Uterus (tissue), 4 donors: ENCODE measurements around the gene PDE4D. TPM values are rescaled to one million over a fixed set of nuclear protein-coding genes. Genes with fewer than 3 reads are reported as not detected.
"Not testable (repeated sequence)": the region's sequence is repeated elsewhere in the genome, so short reads cannot be mapped to it uniquely, and the experiment has no call there.

Experiments used
- DNase-seq, 2 donors: peaks; one replicate each; pipeline ENCODE4 v3.0.0-alpha.2; 2019 to 2020
- H3K27ac ChIP-seq, 2 donors: fragments of 200-600 bp; sonication (generic); 1 replicate in 1 of 2; 2 replicates in 1 of 2; pipeline ENCODE4 v1.5.1; 2016 to 2018
- H3K27me3 ChIP-seq, 2 donors: fragments of 200-600 bp; sonication (generic); one replicate each; pipeline ENCODE4 v1.5.1; 2018 to 2019; ENCODE audit warnings: control low read depth in 1 of 2
- H3K36me3 ChIP-seq, 2 donors: fragments of 200-600 bp; sonication (generic); one replicate each; pipeline ENCODE4 v1.5.1; 2019; ENCODE audit warnings: control low read depth in 1 of 2
- H3K4me1 ChIP-seq, 2 donors: fragments of 200-600 bp; sonication (generic); one replicate each; pipeline ENCODE4 v1.5.1; 2018 to 2019; ENCODE audit warnings: control low read depth in 1 of 2
- H3K4me3 ChIP-seq, 2 donors: fragments of 200-600 bp; sonication (generic); 1 replicate in 1 of 2; 2 replicates in 1 of 2; pipeline ENCODE4 v1.5.1; 2018 to 2019; ENCODE audit warnings: mild to moderate bottlenecking in 1 of 2
- H3K9me3 ChIP-seq, 2 donors: fragments of 200-600 bp; sonication (generic); one replicate each; pipeline ENCODE4 v1.5.1; 2019; ENCODE audit warnings: control low read depth in 1 of 2
- CTCF ChIP-seq, 4 experiments: fragments of 200-600 bp in 2 of 4; fragments of 450-650 bp in 2 of 4; sonication (generic) in 2 of 4; IDR thresholded peaks; one replicate each; pipeline ENCODE4 v1.5.1; 2016 to 2019; ENCODE audit warnings: antibody characterized with exemption in 4 of 4, mild to moderate bottlenecking in 2 of 4, moderate library complexity in 1 of 4
- POLR2A ChIP-seq, 2 donors: fragments of 450-650 bp; IDR thresholded peaks; one replicate each; pipeline ENCODE4 v1.6.1; 2016; ENCODE audit warnings: antibody characterized with exemption in 2 of 2, mild to moderate bottlenecking in 1 of 2, moderate library complexity in 1 of 2
- intact Hi-C: fragments of 100-400 bp; cut with DNase I; formaldehyde crosslinking; loops from one replicate; pipeline ENCODE4 v1.15.1; 2023; ENCODE audit warnings: low total_unique reads
- total RNA-seq, 4 donors: library from RNA; depleted of rRNA in 3 of 4; stranded (reverse); fragments of >200 nt in 3 of 4; gene quantifications; one replicate each; pipeline versions ENCODE4 v1.1.0 to v1.2.4, GENCODE V29; 2014 to 2023
- donor health status: DM: yes; HTN: yes; CAD: no.

The PDE4D gene
- total RNA-seq, 4 donors from 2014 or later = 27.1 to 77.0 (median 45.8) TPM

- intact Hi-C loops = no loop called here
- no peak overlapping the region for H3K27ac ChIP-seq
- no peaks in the 10 kb centered on the region for H3K4me1 ChIP-seq
- H3K36me3 ChIP-seq = no peaks in the 10 kb centered on the region
- TF ChIP-seq POLR2A (IDR thresholded peaks at IDR 0.05) (no peak), CTCF (IDR thresholded peaks at IDR 0.05) (no peak)
- no peaks in the 10 kb centered on the region for H3K27me3 ChIP-seq
- H3K4me3 ChIP-seq = no peak overlapping the region
- no peak for DNase-seq
- no peaks in the 10 kb centered on the region for H3K9me3 ChIP-seq
These were observed 892.4 kb downstream of the PDE4D start for GRCh38 chr5:59001154-59001553.

DNA sequence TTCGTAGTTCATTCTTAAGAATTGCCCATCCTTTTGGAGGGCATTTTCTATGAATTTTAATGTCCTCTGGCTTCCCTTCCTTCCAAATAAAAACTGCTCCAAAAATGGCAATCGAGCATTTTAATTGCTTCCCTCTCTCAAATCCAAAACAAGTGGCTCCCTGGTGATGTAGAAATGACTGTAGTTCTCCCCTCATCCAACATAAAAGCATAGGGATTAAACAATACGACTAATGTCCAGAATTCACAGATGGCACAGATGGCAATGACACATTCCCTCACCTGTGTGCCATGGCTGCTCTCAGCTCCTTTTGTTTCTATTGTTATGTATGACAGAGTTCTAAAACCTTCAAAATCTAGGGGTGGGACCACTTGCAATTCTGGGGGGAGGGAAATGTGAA lies 893.3 kb downstream of the PDE4D start:
- H3K9me3 ChIP-seq = no peaks in the 10 kb centered on the region
- TF ChIP-seq POLR2A (IDR thresholded peaks at IDR 0.05) = no peak
- no peak for TF ChIP-seq CTCF (IDR thresholded peaks at IDR 0.05)
- H3K36me3 ChIP-seq = no peaks in the 10 kb centered on the region
- no peak overlapping the region for H3K27ac ChIP-seq
- intact Hi-C loops = no loop called here
- H3K4me1 ChIP-seq = no peaks in the 10 kb centered on the region
- no peaks in the 10 kb centered on the region for H3K27me3 ChIP-seq
- no peak for DNase-seq
- H3K4me3 ChIP-seq = no peak overlapping the region

DNA sequence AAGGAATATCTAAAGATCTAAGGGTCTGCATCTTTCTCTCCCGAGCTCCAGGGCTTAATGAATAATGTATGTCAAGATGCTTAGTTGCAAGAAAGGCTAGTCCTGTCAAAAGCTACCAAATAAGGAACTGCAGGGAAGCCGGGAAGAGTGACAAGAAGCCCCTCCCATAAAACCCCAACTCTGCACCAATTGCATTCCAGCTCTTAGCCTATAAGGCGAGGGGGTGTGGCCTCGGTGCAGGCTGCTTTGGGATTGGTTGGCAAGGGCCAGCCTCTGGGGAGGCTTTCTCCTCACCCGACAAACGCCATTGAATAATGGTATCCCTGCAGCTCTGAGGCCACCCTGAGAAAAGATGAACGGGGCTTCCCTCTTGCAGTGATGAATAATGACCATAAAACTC lies 893.7 kb downstream of the PDE4D start:
- no peak for DNase-seq
- intact Hi-C loops = no loop called here
- H3K27me3 ChIP-seq = no peaks in the 10 kb centered on the region
- TF ChIP-seq POLR2A (IDR thresholded peaks at IDR 0.05) = no peak
- no peak for TF ChIP-seq CTCF (IDR thresholded peaks at IDR 0.05)
- H3K36me3 ChIP-seq = no peaks in the 10 kb centered on the region
- no peaks in the 10 kb centered on the region for H3K4me1 ChIP-seq
- H3K27ac ChIP-seq = no peak overlapping the region
- H3K4me3 ChIP-seq = no peak overlapping the region
- H3K9me3 ChIP-seq = no peaks in the 10 kb centered on the region

DNA sequence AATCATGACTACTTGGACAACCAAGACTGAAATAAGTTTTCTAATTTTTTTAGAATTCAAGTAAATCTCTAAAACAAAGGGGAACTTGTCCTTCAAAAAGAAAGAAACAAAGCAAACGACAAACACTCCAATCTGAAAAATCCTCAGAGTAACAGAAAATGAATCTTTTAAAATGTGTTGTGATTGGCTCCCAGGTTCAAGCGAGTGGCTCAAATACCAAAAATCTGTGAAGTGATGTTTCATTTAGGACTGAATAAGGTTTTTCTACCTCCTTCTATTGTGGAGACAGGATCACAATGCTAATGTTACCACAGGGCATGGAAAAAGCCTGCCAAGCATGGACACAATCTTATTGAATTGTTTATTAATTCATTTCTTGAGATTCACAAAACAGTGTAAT lies 895.0 kb downstream of the PDE4D start:
- DNase-seq = no peak
- no peak for TF ChIP-seq POLR2A (IDR thresholded peaks at IDR 0.05)
- no peak for TF ChIP-seq CTCF (IDR thresholded peaks at IDR 0.05)
- Histone ChIP-seq H3K36me3 (no peaks in the 10 kb centered on the region), H3K27me3 (no peaks in the 10 kb centered on the region), H3K27ac (no peak overlapping the region), H3K4me1 (no peaks in the 10 kb centered on the region), H3K9me3 (no peaks in the 10 kb centered on the region), H3K4me3 (no peak overlapping the region)
- intact Hi-C loops = no loop called here

GRCh38 chr5:58995779-58996178 lies 897.7 kb downstream of the PDE4D start:
- intact Hi-C loops, H3K27ac ChIP-seq, DNase-seq, H3K4me3 ChIP-seq, H3K27me3 ChIP-seq, H3K36me3 ChIP-seq, H3K9me3 ChIP-seq, H3K4me1 ChIP-seq: not testable (repeated sequence)

DNA sequence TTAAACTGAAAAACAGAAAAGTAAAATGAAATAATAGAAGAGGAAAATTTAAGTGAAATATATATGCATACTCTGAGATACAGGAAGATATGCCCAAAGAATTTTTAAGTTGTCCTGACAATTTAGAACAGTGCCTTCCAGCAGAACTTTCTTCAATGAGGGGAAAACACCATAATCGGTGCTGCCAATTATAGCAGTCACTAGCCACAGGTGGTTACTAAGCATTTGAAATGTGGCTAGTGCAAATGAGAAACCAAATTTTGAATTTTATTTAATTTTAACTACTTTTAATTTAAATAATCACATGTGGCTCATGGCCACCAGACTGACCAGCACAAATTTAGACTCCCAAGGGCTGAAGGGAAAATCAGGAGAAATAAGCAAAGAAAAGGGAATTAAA lies 900.1 kb downstream of the PDE4D start:
- Histone ChIP-seq H3K27ac (no peak overlapping the region), H3K4me3 (no peak overlapping the region)
- intact Hi-C loops = no loop called here

More for the DNA sequence above, 900.1 kb downstream of the PDE4D start:
- H3K36me3 ChIP-seq = no peaks in the 10 kb centered on the region
- TF ChIP-seq POLR2A (IDR thresholded peaks at IDR 0.05) (no peak), CTCF (IDR thresholded peaks at IDR 0.05) (no peak)
- H3K27me3 ChIP-seq = no peaks in the 10 kb centered on the region
- no peaks in the 10 kb centered on the region for H3K9me3 ChIP-seq
- DNase-seq = no peak
- no peaks in the 10 kb centered on the region for H3K4me1 ChIP-seq
